RWPE2 (cell line): ENCODE data around the gene FOCAD.

Experiments
- ATAC-seq: fragments of 200-7000 bp; cut with Tn5 transposase; 3 replicates; pipeline ENCODE4 v1.9.1; 2021; ENCODE audit warnings: low read depth
- DNase-seq: peaks from one replicate; pipeline ENCODE4 v3.0.0-alpha.2; 2020; ENCODE audit warnings: low spot score
- H3K27ac ChIP-seq: fragments of 450-650 bp; 2 replicates; pipeline ENCODE4 v1.5.1; 2017; ENCODE audit warnings: mild to moderate bottlenecking; ENCODE audit not compliant: poor library complexity, severe bottlenecking
- H3K27me3 ChIP-seq: fragments of 250-450 bp; sonication (Bioruptor Pico); 2 replicates; pipeline ENCODE4 v1.5.1; 2021; ENCODE audit warnings: mild to moderate bottlenecking, moderate library complexity; ENCODE audit not compliant: insufficient read depth, poor library complexity, severe bottlenecking
- H3K36me3 ChIP-seq: fragments of 250-450 bp; sonication (Bioruptor Pico); 2 replicates; pipeline ENCODE4 v1.5.1; 2020; ENCODE audit warnings: low read depth, mild to moderate bottlenecking, moderate library complexity
- H3K4me1 ChIP-seq: fragments of 250-450 bp; sonication (Bioruptor Pico); 2 replicates; pipeline ENCODE4 v1.5.1; 2021; ENCODE audit warnings: mild to moderate bottlenecking, moderate library complexity; ENCODE audit not compliant: insufficient read depth, poor library complexity, severe bottlenecking
- H3K4me3 ChIP-seq: fragments of 250-450 bp; sonication (Bioruptor Pico); 2 replicates; pipeline ENCODE4 v1.5.1; 2021; ENCODE audit warnings: mild to moderate bottlenecking, moderate library complexity; ENCODE audit not compliant: severe bottlenecking
- H3K9me3 ChIP-seq: fragments of 250-450 bp; sonication (Bioruptor Pico); 2 replicates; pipeline ENCODE4 v1.5.1; 2021; ENCODE audit warnings: mild to moderate bottlenecking, moderate library complexity; ENCODE audit not compliant: severe bottlenecking
- CTCF ChIP-seq: fragments of 450-650 bp; IDR thresholded peaks from one replicate; pipeline ENCODE4 v1.5.1; 2017; ENCODE audit warnings: mild to moderate bottlenecking, moderate library complexity; ENCODE audit not compliant: poor library complexity, severe bottlenecking

FOCAD gene

GRCh38 chr9:20698782-20699181 lies 14.7 kb downstream of the FOCAD start:
- Histone ChIP-seq H3K27ac (no peak overlapping the region), H3K36me3 (no peaks in the 10 kb centered on the region), H3K4me3 (no peak overlapping the region), H3K4me1 (no peaks in the 10 kb centered on the region), H3K27me3 (no peaks in the 10 kb centered on the region), H3K9me3 (no peaks in the 10 kb centered on the region)
- ATAC-seq (no peak), DNase-seq (no peak)
- no peak for TF ChIP-seq CTCF

DNA sequence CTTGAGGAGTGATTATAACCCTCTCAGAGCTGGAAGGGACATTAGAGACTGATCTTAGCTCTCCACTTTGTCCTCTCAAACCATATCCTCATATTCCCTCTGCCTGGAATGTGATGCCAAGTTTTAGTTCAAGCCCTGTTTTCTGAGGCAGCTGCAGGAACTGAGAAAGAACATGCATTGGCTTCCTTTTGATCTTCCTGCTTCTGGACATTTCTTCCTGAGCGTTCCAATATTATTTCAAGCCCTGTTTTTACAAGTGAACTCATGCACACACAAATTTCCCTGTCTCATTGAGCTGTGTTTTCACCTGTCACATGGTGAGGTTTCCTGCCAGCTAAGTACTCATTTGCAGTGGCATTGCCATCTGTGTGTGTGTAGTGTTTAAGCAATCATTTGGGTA lies 17.0 kb downstream of the FOCAD start:
- Histone ChIP-seq H3K36me3 (no peaks in the 10 kb centered on the region), H3K27me3 (no peaks in the 10 kb centered on the region), H3K9me3 (no peaks in the 10 kb centered on the region), H3K27ac (no peak overlapping the region), H3K4me3 (no peak overlapping the region), H3K4me1 (no peaks in the 10 kb centered on the region)
- no peak for TF ChIP-seq CTCF
- ATAC-seq (no peak), DNase-seq (no peak)

DNA sequence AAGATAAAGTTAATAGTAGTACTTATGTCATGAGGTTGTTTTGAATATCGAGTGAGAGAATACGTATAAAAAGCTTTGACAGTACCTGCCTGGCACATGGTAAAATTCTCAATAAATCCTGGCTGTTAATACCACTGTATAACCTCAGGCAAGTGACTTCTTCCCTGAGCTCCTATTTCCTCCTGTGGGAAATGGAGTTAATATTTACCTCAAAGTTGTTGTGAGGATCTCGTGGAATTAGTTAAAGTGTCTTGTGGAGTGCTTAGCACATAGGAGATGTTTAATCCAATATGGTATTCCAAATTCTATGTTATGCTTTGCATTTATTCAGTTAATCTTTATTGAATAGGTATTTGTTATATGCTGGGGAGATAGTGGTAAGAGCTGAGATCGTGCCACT lies 18.5 kb downstream of the FOCAD start:
- H3K9me3 ChIP-seq = no peaks in the 10 kb centered on the region
- no peak for TF ChIP-seq CTCF
- DNase-seq (no peak), ATAC-seq (no peak)
- no peak overlapping the region for H3K4me3 ChIP-seq
- H3K4me1 ChIP-seq = no peaks in the 10 kb centered on the region
- no peak overlapping the region for H3K27ac ChIP-seq
- no peaks in the 10 kb centered on the region for H3K27me3 ChIP-seq
- no peaks in the 10 kb centered on the region for H3K36me3 ChIP-seq

- H3K36me3 ChIP-seq = no peaks in the 10 kb centered on the region
- no peaks in the 10 kb centered on the region for H3K9me3 ChIP-seq
- DNase-seq (no peak), ATAC-seq (no peak)
- no peak overlapping the region for H3K27ac ChIP-seq
- no peaks in the 10 kb centered on the region for H3K27me3 ChIP-seq
- no peaks in the 10 kb centered on the region for H3K4me1 ChIP-seq
- no peak for TF ChIP-seq CTCF
- no peak overlapping the region for H3K4me3 ChIP-seq
These were observed 19.1 kb downstream of the FOCAD start for GRCh38 chr9:20703146-20703545.

- no peaks in the 10 kb centered on the region for H3K36me3 ChIP-seq
- H3K27ac ChIP-seq = no peak overlapping the region
- DNase-seq (no peak), ATAC-seq (no peak)
- H3K4me1 ChIP-seq = no peaks in the 10 kb centered on the region
- no peak overlapping the region for H3K4me3 ChIP-seq
- no peaks in the 10 kb centered on the region for H3K9me3 ChIP-seq
- H3K27me3 ChIP-seq = no peaks in the 10 kb centered on the region
- no peak for TF ChIP-seq CTCF
These were observed 23.6 kb downstream of the FOCAD start for GRCh38 chr9:20707708-20708107.
